IPS-NIHi7 (cell line): ENCODE data around the gene CTDSPL2.
"Not testable (repeated sequence)": the region's sequence is repeated elsewhere in the genome, so short reads cannot be mapped to it uniquely, and the experiment has no call there.

Experiments used
- DNase-seq: peaks from one replicate; pipeline ENCODE4 v3.0.0; 2012; ENCODE audit warnings: mixed read lengths; ENCODE audit errors: extremely low spot score

Gene CTDSPL2

DNA sequence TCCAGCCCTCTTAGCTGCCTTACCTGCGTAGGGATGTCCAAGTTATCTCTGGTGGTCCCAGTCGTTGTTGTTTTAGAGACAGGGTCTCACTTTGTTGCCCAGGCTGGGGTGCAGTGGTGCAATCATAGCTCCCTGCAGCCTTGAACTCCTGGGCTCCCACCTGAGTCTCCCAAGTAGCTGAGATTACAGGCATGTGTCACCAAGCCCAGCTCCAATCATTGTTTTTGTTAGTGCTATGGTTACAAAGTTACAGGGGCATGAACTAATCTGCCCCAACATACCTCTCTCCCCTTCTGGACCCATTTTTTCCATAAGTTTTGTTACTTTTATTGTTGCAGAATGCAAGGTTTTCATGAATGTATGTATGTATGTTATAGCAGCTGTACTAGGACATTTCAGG lies 54.7 kb downstream of the CTDSPL2 start:
- DNase-seq = no peak

DNA sequence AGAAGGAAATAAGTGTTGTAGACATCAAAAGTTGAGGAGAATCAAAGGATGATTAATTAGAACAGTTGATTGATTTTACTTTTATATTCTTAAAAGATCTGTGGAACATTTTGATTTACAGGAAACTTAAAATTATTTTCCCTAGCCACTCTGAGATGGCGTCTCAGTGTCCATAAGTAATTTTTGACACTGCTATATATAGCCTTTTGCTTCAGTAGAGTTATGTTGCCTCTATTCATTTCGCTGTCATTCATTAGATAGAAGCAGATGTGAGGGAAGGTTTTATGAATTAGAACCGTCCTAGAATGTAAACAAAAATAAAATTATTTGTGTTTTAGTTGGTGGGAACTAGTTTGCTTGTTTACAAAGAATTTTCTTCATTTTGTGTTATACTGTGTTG lies 58.5 kb downstream of the CTDSPL2 start:
- DNase-seq = no peak

DNA sequence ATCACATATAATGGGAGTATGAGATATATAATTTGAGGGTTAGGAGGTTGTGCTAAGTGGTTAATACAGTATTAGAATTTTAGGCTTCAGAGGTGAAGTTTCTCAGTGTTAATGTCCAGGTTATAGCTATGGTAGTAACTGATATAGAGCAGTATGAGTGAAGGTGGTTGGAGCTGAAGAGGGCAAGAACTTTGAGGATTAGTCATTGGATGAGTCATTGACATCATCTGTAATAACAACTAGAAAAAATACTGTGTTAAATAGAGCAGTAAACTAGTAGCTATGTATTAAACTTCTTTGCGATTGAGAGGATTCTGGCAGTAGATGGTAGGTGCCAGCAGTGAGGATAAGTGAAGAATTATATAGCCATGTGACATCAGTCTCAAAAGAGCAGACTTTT lies 62.0 kb downstream of the CTDSPL2 start:
- DNase-seq = no peak

DNA sequence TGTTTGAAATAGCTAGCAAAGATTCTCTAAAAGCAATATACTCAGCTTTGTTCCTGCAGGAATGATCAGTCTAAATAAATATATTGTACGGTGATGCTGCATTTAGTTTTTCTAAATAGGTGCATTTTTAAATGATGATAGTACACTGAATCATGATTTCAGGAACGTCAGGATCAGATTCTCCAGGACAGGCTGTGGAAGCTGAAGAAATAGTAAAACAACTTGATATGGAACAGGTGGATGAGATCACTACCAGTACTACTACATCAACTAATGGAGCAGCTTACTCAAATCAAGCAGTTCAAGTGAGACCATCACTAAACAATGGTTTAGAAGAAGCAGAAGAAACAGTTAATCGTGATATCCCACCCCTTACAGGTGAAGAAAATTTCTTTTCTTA lies 63.2 kb downstream of the CTDSPL2 start:
- no peak for DNase-seq

DNA sequence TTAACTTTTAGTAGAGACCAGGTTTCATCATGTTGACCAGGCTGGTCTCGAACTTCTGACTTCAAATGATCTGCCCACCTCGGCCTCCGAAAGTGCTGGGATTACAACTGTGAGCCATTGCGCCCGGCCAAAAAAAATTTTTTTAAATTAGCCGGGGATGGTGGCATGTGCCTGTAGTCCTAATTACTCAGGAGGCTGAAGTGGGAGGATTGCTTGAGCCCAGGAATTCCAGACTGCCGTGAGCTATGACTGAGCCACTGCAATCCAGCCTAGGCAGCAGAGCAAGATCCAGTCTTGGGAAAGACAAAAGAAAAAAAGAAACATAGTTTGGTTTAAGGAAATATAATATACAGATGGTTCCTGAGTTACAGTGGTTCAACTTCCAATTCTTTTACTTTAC lies 64.6 kb downstream of the CTDSPL2 start:
- DNase-seq = no peak

DNA sequence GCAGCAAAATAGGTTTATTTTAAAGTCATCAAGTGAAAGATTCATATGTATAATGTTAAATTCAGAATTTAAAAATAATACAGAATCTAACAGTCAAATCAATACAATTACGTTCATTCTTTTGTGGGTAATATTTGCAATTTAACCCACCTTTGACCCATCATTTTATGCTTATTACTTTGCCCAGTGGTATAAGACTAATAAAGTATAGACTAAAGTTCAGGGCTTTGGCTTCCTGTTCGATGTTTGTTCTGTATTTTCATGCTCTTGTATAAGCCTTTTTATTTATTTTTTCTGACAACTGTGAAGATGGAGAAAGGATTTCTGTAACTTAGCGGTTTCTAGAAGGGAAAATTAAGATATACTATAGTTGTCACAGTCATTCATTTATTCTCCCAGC lies 65.2 kb downstream of the CTDSPL2 start:
- no peak for DNase-seq

DNA sequence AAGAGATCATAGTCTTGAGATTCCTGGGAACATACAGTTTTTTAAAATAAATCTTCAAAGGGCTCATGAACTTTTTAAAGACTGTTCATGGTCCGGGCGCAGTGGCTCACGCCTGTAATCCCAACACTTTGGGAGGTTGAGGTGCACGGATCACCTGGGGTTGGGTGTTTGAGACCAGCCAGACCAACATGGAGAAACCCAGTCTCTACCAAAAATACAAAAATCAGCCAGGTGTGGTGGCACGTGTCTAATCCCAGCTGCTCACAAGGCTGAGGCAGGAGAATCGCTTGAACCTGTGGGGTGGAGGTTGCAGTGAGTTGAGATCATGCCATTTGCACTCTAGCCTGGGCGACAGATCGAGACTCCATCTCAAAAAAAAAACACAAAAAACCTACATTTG lies 68.1 kb downstream of the CTDSPL2 start:
- no peak for DNase-seq

DNA sequence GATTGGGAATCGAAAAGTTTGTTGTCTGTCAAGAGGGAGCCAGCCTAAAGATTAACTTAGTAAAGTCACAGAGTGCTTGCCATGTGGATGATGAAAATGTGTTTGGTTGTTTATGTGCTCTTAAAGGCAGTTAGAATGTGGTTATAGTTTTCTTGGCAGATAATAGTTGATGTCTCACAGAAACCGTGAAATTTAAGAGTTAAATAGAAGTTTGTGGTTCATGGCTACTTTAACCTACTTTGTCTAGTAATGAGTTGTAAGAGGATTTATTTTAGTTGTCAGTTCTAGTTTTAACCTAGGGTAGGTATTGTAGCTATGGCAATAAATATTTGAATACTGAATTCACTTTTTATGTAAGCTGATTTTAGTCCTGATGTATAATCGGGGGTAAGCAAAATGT lies 73.1 kb downstream of the CTDSPL2 start:
- no peak for DNase-seq

DNA sequence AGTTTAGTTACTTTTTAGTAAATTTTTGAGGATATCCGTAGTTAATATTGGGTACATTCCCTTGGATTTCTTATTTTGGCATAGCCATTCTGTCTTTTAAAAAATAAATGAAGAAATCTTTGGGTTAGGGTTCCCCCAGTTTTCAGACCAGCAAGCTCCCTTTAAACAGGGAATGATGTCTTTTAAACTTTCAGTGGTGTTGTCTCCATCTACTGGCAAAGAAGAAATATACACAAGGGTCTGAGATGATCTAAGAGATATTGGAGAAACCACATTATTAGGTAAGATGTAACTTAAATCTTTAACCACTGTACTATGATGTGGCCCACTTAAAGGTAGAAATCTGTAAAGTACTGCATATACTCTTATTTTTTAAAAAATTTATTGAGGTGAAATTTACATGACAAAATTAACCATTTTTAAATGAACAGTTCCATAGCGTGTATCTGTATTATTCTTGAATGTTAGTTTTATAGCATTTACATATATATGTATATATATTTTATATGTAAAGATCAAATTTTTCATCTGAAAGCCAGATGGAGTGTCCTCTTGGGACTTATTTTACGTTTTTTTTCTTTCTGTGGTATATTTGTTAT lies 74.4 kb downstream of the CTDSPL2 start:
- peak; percentile 34 for DNase-seq

DNA sequence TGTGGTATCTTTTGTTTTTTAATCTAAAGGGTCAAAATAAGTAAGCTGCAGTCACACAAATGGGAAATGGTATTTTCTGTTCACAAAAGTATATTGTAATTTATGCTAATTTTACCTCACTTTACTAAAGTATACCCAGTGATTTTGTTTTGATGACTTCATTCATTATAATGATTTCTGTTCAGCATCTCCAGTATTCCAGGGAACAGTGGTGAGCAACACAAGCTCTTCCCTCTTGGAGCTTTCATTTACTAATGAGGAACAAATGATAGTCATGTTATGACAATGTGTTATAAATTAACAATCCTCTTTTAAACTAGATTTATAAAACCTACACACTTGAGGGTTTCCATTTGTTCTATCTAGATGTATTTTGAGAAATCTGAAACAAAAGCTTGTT lies 89.0 kb downstream of the CTDSPL2 start:
- no peak for DNase-seq

DNA sequence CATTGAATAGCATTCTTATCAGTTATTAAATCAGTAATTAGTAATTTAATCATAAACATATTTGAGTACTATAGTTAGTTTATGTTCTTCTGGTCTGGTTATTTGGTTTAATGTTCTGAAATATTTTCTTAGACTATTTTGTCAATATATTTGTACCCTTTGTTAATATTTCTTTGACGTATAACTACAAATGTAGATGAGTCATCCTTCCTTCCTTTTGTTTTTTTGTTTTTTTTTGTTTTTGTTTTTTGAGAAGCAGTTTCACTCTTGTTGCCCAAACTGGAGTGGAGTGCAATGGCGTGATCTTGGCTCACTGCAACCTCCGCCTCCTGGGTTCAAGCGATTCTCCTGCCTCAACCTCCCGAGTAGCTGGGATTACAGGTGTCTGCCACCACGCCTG lies 92.1 kb downstream of the CTDSPL2 start:
- DNase-seq = no peak

DNA sequence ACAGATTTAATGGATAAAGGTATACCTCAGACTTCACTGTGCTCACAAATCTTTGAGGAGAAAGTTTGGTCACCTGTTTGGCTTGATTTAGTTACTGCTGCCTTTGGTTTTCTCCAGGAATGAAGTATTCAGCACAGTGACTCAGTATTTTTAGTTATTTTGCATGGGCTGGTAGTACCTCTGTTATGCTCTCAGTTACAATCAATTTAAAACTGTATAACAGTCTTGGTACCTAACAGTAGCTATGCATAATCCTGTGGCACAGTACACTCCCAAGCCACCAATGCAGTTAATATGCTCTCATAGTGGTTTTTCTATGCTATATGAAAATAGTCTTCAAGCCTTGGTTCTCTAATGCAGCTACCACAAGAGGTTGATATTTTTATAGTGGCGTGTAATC lies 97.6 kb downstream of the CTDSPL2 start:
- DNase-seq = no peak

DNA sequence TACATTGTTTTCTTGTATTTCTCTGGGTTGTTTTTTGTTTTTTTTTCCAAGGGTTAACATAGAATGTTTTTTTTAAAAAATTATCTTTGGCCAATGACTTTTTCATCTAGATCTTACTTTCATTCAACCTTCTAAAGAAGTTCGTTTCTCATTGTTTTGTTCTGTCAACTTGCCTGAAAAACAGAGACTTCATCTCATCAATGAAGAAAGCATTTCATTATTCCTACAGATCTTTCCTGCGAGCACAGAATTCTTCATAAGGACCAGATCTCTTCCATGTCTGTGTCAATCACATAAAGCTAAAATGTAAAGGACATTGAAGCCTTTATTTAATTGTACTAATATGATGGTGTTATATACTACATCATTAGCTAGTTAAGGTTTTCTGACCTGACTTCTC lies 99.8 kb downstream of the CTDSPL2 start:
- DNase-seq = no peak

DNA sequence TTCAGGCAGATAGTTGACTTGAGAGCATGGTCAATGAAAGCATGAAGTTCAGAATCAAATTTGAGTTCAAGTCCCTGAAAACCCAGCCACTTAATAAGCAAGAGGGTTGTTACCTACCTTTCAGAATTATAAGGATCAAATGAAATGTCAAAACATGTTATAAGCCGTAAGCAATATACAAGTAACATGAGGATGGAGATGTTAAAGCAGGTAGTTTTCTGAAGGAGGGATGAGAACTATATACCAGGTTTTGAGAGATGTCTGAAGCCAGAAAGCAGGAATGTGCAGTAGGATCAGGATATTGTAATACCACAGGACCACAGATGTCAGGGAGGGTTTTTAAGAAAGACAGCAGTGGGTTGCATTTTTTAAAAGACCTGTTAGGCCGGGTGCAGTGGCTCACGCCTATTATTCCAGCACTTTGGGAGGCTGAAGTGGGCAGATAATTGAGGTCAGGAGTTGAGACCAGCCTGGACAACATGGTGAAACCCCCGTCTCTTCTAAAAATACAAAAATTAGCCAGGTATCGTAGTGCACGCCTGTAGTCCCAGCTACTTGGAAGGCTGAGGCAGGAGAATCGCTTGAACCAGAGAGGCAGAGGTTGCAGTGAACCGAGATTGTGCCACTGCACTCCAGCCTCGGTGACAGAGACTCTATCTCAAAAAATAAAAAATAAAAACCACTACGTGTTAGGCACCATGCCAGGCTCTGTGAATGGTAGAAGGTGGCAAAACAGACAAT lies 102.6 kb downstream of the CTDSPL2 start:
- no peak for DNase-seq

DNA sequence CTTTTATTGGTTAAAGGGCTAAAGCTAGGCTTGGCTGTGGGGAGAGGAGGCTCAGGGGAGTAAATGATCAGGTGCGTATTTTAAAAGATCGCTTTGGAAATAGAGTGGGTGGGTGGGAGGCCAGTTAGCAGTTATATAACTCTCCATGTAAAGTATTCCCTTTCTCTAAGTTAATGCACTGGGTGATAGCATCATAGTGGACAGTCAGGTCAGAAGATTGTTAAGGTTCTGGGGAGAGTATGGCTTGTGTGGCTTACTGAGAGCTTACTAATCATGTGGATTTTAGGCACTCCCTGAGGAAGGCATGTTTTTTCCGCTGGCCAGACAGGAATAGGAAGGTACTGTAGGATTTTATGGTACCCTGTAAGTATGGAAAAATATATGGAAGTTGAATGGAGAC lies 103.2 kb downstream of the CTDSPL2 start:
- no peak for DNase-seq

DNA sequence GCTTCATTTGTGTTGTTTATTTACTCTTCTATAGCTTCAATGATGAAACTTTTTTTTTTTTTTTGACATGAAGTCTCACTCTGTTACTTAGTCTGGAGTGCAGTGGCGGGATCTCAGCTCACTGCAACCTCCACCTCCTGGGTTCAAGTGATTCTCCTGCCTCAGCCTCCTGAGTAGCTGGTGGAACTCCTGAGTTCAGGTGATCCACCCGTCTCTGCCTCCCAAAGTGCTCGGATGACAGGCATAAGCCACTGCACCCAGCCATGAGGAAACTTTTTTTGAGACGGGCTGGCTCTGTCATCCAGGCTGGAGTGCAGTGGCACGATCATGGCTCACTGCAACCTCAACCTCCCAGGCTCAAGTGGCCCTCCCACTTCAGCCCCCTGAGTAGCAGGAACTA lies 104.8 kb downstream of the CTDSPL2 start:
- DNase-seq = not testable (repeated sequence)

DNA sequence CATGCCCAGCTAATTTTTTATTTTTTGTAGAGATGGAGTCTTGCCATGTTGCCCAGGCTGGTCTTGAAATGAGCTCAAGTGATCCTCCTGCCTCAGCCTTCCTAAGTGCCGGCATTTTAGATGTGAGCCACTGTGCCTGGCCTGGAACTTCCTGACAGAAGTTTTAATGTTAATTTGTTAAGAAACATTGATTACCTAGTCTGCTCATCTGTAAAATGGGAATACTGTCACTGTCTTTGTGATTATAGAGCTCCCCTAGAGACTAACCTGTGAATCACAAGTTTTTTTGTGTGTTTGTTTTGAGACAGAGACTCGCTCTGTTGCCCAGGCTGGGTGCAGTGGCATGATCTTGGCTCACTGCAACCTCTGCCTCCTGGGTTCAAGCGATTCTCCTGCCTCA lies 105.3 kb downstream of the CTDSPL2 start:
- no peak for DNase-seq

DNA sequence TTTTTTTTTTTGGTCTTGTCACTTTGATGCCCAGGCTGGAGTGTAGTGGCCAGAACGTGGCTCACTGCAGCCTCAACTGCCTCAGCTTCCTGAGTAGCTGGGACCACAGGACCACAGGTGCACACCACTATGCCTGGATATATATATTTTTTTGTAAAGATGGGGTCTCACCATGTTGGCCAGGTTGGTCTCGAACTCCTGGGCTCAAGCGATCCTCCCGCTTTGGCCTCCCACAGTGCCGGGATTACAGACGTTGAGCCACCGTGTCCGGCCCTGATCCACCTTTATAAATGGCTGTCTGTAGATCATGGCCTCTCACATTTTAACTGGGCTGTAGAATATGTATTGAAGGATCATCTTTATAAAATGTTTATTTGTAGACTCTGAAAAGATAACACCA lies 107.7 kb downstream of the CTDSPL2 start:
- no peak for DNase-seq

DNA sequence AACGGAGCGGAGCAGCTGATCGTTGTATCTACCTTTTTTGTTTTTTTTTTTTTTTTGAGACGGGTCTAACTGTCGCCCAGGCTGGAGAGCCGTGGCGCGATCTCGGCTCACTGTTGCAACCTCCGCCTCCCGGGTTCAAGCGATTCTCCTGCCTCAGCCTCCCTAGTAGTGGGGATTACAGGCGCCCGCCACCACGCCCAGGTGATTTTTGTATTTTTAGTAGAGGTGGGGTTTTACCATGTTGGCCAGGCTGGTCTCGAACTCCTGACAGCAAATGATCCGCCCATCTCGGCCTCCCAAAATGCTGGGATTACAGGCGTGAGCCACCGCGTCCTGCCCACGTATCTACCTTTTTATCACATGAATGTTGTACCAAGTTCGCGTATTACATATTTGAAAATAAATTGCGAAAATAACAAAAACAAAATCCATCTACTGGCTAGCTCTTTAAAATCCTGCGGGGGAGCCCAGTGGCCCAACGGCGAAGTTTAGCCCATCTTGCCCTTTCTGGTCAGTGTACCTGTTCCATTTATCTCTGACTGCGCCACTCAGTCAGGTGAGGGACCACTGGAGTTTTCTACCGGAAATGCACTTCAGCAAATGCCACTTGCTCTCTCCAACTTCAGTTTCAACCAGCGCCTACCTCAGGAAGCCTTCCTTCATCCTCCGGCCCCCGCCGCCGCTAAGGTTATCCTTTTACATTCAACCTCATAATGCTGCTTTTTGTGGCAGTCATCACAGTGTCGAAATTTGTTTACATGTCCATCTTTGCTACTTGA lies 108.3 kb downstream of the CTDSPL2 start:
- peak; percentile 16 for DNase-seq

DNA sequence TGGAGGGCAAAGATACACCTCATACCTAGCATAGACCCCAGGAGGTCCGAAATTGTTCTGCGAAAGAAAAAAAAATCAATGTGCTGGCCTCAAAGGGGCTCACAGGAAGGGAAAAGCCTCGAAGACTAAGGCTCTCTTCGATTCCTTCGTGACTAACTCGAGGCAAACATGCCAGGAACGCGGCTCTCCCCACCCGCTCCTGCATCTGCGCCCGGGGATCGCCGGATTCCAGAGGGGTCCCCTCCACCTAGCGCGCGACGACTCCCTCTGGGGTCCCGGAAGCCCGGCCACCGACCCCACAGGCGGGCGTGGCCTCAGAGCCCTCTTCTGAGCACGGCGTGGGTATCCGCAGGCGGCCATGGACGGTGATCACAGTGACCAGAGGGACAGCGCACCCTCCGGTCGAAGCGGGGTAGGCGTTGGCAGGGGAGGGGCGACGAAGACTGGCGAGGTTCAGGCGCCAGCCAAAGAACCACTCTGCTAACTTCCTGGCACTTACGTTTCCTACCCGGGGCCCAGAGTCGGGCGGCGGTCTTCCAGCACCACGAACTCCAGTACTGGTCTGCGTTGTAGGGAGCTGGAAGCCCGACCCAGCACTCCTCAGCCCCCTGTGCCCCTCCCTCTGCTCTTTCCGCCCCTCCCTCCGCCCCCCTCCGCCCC lies 109.0 kb downstream of the CTDSPL2 start:
- DNase-seq = no peak

DNA sequence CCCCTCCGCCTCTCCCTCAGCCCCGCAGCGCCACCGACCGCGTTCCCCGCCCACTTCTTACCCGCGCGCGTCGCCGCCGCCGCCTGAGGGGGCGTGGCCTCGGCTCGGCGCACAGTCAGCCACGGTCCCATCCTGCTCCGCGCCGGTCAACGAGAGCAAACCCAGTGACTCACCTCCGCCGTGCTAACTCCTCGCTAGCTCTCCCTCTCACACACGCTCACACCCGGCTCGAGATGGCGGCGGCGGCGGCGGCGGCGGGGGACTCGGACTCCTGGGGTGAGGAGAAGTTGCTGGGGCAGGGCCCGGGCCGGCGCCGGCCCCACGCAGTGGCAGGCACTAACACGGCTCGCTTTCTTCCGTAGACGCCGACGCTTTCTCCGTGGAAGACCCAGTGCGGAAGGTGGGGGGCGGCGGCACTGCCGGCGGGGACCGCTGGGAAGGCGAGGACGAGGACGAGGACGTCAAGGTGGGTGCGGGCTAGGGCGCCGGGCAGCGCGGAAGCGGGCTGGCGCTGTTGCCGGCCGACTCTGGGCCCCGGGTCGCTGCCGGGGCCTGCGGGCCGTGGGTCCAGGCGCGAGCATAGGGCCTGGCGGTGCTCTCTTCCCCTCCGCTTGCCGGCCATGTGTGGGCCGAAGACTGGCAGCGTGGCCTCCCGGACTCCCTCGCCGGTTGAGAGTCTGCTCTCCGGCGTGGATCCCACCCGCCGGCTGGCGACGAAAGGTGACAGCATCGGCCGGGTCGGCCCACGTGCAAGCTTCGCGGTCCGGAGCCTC lies 109.7 kb downstream of the CTDSPL2 start, which contains the start of gene EIF3J:
Gene EIF3J, plus strand, starts transcription at position 186 of the 773 bp plus-strand sequence. Its CDS starts 48 bp downstream, at position 234.
- peak; percentile 96 for DNase-seq
